Measurements from ENCODE around the gene PRKCB.

DNA sequence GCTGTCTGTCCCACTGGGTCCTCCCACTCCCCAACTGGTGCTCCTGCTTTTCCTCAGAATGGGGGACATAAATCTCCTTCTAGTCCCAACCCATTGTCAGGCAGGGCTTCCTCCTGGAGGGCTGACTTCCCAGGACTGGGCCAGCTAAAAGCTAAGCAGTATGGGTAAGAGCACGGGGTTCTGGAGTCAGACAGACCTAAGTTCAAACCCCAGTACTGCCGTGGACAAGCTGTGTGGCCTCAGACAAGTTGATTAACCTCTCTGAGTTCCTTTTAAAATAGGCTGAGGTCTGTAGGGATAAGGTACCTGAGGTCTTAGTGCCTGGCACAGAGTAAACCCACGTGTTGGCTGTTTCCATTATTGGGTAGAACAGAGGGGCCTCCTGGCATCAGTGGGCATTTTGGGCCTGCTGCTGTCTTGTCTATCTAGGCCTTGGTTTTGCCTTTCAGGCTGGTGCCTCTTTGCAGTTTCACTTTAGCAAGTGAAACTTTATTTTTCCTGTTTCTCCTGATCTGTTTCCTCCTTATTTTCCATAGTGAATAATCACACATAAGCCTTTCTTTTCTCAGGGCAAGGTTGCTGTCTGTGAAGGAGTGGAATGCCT is 114.6 kb downstream of the PRKCB start:
- TF ChIP-seq, protein P1, sequence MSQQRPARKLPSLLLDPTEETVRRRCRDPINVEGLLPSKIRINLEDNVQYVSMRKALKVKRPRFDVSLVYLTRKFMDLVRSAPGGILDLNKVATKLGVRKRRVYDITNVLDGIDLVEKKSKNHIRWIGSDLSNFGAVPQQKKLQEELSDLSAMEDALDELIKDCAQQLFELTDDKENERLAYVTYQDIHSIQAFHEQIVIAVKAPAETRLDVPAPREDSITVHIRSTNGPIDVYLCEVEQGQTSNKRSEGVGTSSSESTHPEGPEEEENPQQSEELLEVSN (IDR thresholded peaks at IDR 0.05) = no peak
- no peak for TF ChIP-seq POLR2A (IDR thresholded peaks at IDR 0.05; ENCODE audit: control extremely low read depth in 1 of 2, low read depth in 2 of 2, low read length in 2 of 2)
- no peak for TF ChIP-seq GTF2F1 (IDR thresholded peaks at IDR 0.05; ENCODE audit: borderline replicate concordance, low read depth, low read length)
- TF ChIP-seq SIN3A (conservative IDR thresholded peaks at IDR 0.05 in 1 of 2, IDR thresholded peaks at IDR 0.05 in 1 of 2; ENCODE audit: low read depth in 1 of 2, low read length in 2 of 2) = no peak
- TF ChIP-seq EZH2 (IDR thresholded peaks at IDR 0.05; ENCODE audit: low read depth, low read length, severe bottlenecking) = no peak
- TF ChIP-seq, protein P2, sequence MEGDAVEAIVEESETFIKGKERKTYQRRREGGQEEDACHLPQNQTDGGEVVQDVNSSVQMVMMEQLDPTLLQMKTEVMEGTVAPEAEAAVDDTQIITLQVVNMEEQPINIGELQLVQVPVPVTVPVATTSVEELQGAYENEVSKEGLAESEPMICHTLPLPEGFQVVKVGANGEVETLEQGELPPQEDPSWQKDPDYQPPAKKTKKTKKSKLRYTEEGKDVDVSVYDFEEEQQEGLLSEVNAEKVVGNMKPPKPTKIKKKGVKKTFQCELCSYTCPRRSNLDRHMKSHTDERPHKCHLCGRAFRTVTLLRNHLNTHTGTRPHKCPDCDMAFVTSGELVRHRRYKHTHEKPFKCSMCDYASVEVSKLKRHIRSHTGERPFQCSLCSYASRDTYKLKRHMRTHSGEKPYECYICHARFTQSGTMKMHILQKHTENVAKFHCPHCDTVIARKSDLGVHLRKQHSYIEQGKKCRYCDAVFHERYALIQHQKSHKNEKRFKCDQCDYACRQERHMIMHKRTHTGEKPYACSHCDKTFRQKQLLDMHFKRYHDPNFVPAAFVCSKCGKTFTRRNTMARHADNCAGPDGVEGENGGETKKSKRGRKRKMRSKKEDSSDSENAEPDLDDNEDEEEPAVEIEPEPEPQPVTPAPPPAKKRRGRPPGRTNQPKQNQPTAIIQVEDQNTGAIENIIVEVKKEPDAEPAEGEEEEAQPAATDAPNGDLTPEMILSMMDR (IDR thresholded peaks at IDR 0.05; ENCODE audit: control extremely low read depth in 1 of 3, insufficient read depth in 1 of 3, low read depth in 1 of 3, low read length in 3 of 3) = no peak
- TF ChIP-seq, protein P3, sequence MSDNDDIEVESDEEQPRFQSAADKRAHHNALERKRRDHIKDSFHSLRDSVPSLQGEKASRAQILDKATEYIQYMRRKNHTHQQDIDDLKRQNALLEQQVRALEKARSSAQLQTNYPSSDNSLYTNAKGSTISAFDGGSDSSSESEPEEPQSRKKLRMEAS (IDR thresholded peaks at IDR 0.05) = no peak
- no peak for TF ChIP-seq ZNF274 (IDR thresholded peaks at IDR 0.05; ENCODE audit: borderline replicate concordance, extremely low read depth, low read length)
- TF ChIP-seq SP4 (IDR thresholded peaks at IDR 0.05; ENCODE audit: low read length) = no peak
